IMR-90 (cell line): Measurements from ENCODE around the gene MAP4K1. TPM values are rescaled to one million over a fixed set of nuclear protein-coding genes. Genes with fewer than 3 reads are reported as not detected.

ENCODE experiments used
- ATAC-seq: fragments of 200-7000 bp; cut with Tn5 transposase; 2 replicates; pipeline ENCODE4 v1.9.1; 2020; ENCODE audit warnings: low read depth, mild to moderate bottlenecking, moderate library complexity
- BruUV-seq: library from RNA; stranded (reverse); fragments of 400-500 nt; replicated peaks from 2 replicates; lab custom pipeline; 2021; lab: Mats Ljungman, UMichigan
- CTCF ChIA-PET: fragments of 300-600 bp; formaldehyde crosslinking; extraction: SDS; loops from one replicate; lab custom pipeline; 2021; ENCODE audit warnings: antibody characterized with exemption; lab: Yijun Ruan, JAX
- POLR2A ChIA-PET: fragments of 300-600 bp; sonication (Branson Sonifier 250); formaldehyde crosslinking; loops from one replicate; lab custom pipeline; 2022; ENCODE audit warnings: antibody characterized with exemption; ENCODE audit not compliant: unreplicated experiment; lab: Charles Lee
- DNase-seq: peaks from one replicate; pipeline ENCODE4 v3.0.0; 2013
- H2AFZ ChIP-seq: replicated peaks from 2 replicates; pipeline ENCODE3; 2013; ENCODE audit warnings: low read length, mild to moderate bottlenecking; ENCODE audit not compliant: poor library complexity
- H2AK5ac ChIP-seq: 2 replicates; pipeline ENCODE4 v1.6.1; 2013; ENCODE audit warnings: low read depth, low read length, inconsistent platforms
- H2AK9ac ChIP-seq: replicated peaks from 2 replicates; pipeline ENCODE3; 2013; ENCODE audit warnings: mild to moderate bottlenecking, low read depth, low read length, moderate library complexity; ENCODE audit not compliant: poor library complexity
- H2BK120ac ChIP-seq: 2 replicates; pipeline ENCODE4 v1.6.1; 2013; ENCODE audit warnings: low read depth, low read length, inconsistent platforms
- H2BK15ac ChIP-seq: 3 replicates; pipeline ENCODE4 v1.6.1; 2013; ENCODE audit warnings: low read depth, low read length, inconsistent platforms
- H2BK20ac ChIP-seq: 2 replicates; pipeline ENCODE4 v1.6.1; 2013; ENCODE audit warnings: low read depth, mild to moderate bottlenecking, inconsistent platforms, low read length, moderate library complexity
- H2BK5ac ChIP-seq: 2 replicates; pipeline ENCODE4 v1.6.1; 2013; ENCODE audit warnings: mild to moderate bottlenecking, low read depth, low read length, inconsistent platforms; ENCODE audit not compliant: poor library complexity, severe bottlenecking
- H3K14ac ChIP-seq: replicated peaks from 2 replicates; pipeline ENCODE4 v1.6.1; 2013; ENCODE audit warnings: low read depth, low read length, inconsistent platforms
- H3K18ac ChIP-seq: 2 replicates; pipeline ENCODE4 v1.6.1; 2013; ENCODE audit warnings: low read depth, low read length, control low read depth
- H3K23ac ChIP-seq: 2 replicates; pipeline ENCODE4 v1.6.1; 2013; ENCODE audit warnings: low read depth, low read length, inconsistent platforms
- H3K27ac ChIP-seq: 2 replicates; pipeline ENCODE4 v1.5.1; 2013; ENCODE audit warnings: mild to moderate bottlenecking, control low read depth, low read length; ENCODE audit not compliant: insufficient read depth
- H3K27me3 ChIP-seq: 2 replicates; pipeline ENCODE4 v1.6.1; 2013; ENCODE audit warnings: low read length; ENCODE audit not compliant: control insufficient read depth, insufficient read depth
- H3K36me3 ChIP-seq: 2 replicates; pipeline ENCODE4 v1.6.1; 2013; ENCODE audit warnings: low read length, mixed read lengths; ENCODE audit not compliant: control insufficient read depth, insufficient read depth
- H3K4ac ChIP-seq: 2 replicates; pipeline ENCODE4 v1.6.1; 2013; ENCODE audit warnings: low read depth, low read length, inconsistent platforms
- H3K4me1 ChIP-seq: 2 replicates; pipeline ENCODE4 v1.6.1; 2013; ENCODE audit warnings: low read length, mixed read lengths; ENCODE audit not compliant: control insufficient read depth, insufficient read depth
- H3K4me2 ChIP-seq: 2 replicates; pipeline ENCODE4 v1.6.1; 2013; ENCODE audit warnings: low read depth, mild to moderate bottlenecking, control low read depth, low read length, moderate library complexity
- H3K4me3 ChIP-seq: 2 replicates; pipeline ENCODE4 v1.5.1; 2013; ENCODE audit warnings: low read depth, mild to moderate bottlenecking, control low read depth, low read length, moderate library complexity; ENCODE audit not compliant: insufficient read depth
- H3K56ac ChIP-seq: 2 replicates; pipeline ENCODE4 v1.6.1; 2013; ENCODE audit warnings: low read length, inconsistent platforms; ENCODE audit not compliant: insufficient read depth; ENCODE audit errors: extremely low read depth
- H3K79me1 ChIP-seq, 2 experiments: 2 replicates each; pipeline ENCODE4 v1.6.1; 2013; ENCODE audit warnings: low read length in 2 of 2, inconsistent platforms in 1 of 2, low read depth in 1 of 2
- H3K9ac ChIP-seq: 2 replicates; pipeline ENCODE4 v1.6.1; 2013; ENCODE audit warnings: low read depth, low read length, control low read depth
- H3K9me1 ChIP-seq: 2 replicates; pipeline ENCODE4 v1.6.1; 2013; ENCODE audit warnings: low read length, inconsistent platforms; ENCODE audit not compliant: insufficient read depth
- H3K9me3 ChIP-seq: 2 replicates; pipeline ENCODE4 v1.6.1; 2013; ENCODE audit warnings: low read length; ENCODE audit not compliant: control insufficient read depth, insufficient read depth
- H4K20me1 ChIP-seq: 2 replicates; pipeline ENCODE4 v1.6.1; 2013; ENCODE audit warnings: low read length, inconsistent platforms; ENCODE audit not compliant: insufficient read depth
- H4K5ac ChIP-seq: 2 replicates; pipeline ENCODE4 v1.6.1; 2013; ENCODE audit warnings: mild to moderate bottlenecking, low read depth, low read length, control low read depth
- H4K8ac ChIP-seq, 2 experiments: 2 replicates each; pipeline ENCODE4 v1.6.1; 2013; ENCODE audit warnings: low read depth in 2 of 2, low read length in 2 of 2, control low read depth in 1 of 2, inconsistent platforms in 1 of 2
- H4K91ac ChIP-seq: 2 replicates; pipeline ENCODE4 v1.6.1; 2013; ENCODE audit warnings: low read depth, low read length, inconsistent platforms; ENCODE audit not compliant: insufficient read depth
- BHLHE40 ChIP-seq: fragments of 150-350 bp; IDR thresholded peaks from 2 replicates; pipeline ENCODE4 v1.6.1; 2016; ENCODE audit warnings: mild to moderate bottlenecking, low read depth, low read length
- CHD1 ChIP-seq: IDR thresholded peaks from 2 replicates; pipeline ENCODE4 v1.6.1; 2012; ENCODE audit warnings: low read depth, low read length, improper control_type of control experiment
- FOS ChIP-seq: fragments of 150-350 bp; IDR thresholded peaks from 2 replicates; pipeline ENCODE4 v1.6.1; 2016; ENCODE audit warnings: low read depth, low read length
- MAFK ChIP-seq: IDR thresholded peaks from 2 replicates; pipeline ENCODE4 v1.6.1; 2012; ENCODE audit warnings: low read depth, low read length, improper control_type of control experiment
- MXI1 ChIP-seq: IDR thresholded peaks from 2 replicates; pipeline ENCODE4 v1.6.1; 2012; ENCODE audit warnings: low read depth, mild to moderate bottlenecking, low read length, moderate library complexity, borderline replicate concordance
- NFE2L2 ChIP-seq: fragments of 150-350 bp; IDR thresholded peaks from 2 replicates; pipeline ENCODE4 v1.6.1; 2016; ENCODE audit warnings: low read depth, mild to moderate bottlenecking, low read length
- RAD21 ChIP-seq: IDR thresholded peaks from 2 replicates; pipeline ENCODE4 v1.6.1; 2012; ENCODE audit warnings: low read length, improper control_type of control experiment
- RFX5 ChIP-seq: IDR thresholded peaks from 2 replicates; pipeline ENCODE4 v1.8.0; 2012; ENCODE audit warnings: low read depth, mild to moderate bottlenecking, low read length, moderate library complexity
- SMC3 ChIP-seq: fragments of 150-350 bp; IDR thresholded peaks from 2 replicates; pipeline ENCODE4 v1.6.1; 2016; ENCODE audit warnings: low read depth, mild to moderate bottlenecking, antibody characterized with exemption, low read length, moderate library complexity
- WGBS, 2 experiments: methylation state at CpG; one replicate each; pipeline versions ENCODE4 v1.1.5 to v1.1.7; 2013; ENCODE audit warnings: missing lambda C conversion rate in 2 of 2; ENCODE audit not compliant: insufficient read length in 1 of 2; ENCODE audit errors: extremely low coverage in 2 of 2; 5-methylcytosine and 5-hydroxymethylcytosine counted together
- dilution Hi-C: fragments of 300-500 bp; cut with HindIII; formaldehyde crosslinking; loops from one replicate; pipeline ENCODE4 v1.14.3; 2018; ENCODE audit warnings: low sequenced_read_pairs; ENCODE audit not compliant: unreplicated experiment
- in situ Hi-C: fragments of 300-500 bp; cut with MboI; formaldehyde crosslinking; loops from 3 replicates; pipeline ENCODE4 v1.14.3; 2019; ENCODE audit warnings: low sequenced_read_pairs, inconsistent platforms, mixed read lengths
- intact Hi-C: fragments of 100-400 bp; cut with micrococcal nuclease; formaldehyde crosslinking; loops from 2 replicates; pipeline ENCODE4 v1.10.0; 2022
- polyA plus RNA-seq, 3 experiments: library from polyadenylated mRNA; depleted of rRNA; stranded (reverse); fragments of >200 nt; gene quantifications; 2 replicates each; pipeline ENCODE4 v1.2.3, GENCODE V29; 2012; ENCODE audit warnings: low replicate concordance in 1 of 3
- total RNA-seq: library from RNA; depleted of rRNA; stranded (reverse); fragments of >200 nt; gene quantifications from 2 replicates; pipeline ENCODE4 v1.2.3, GENCODE V29; 2012
- TF ChIP-seq, protein P1 (sequence below): fragments of 150-350 bp; IDR thresholded peaks from 2 replicates; pipeline ENCODE4 v1.6.1; 2017; ENCODE audit warnings: mild to moderate bottlenecking, antibody characterized with exemption, low read length, low read depth
- TF ChIP-seq, protein P2 (sequence below): fragments of 150-350 bp; IDR thresholded peaks from 2 replicates; pipeline ENCODE4 v1.6.1; 2016; ENCODE audit warnings: low read depth, mild to moderate bottlenecking, low read length, moderate library complexity, borderline replicate concordance
- TF ChIP-seq, protein P3 (sequence below): conservative IDR thresholded peaks from 2 replicates; pipeline ENCODE4 v1.5.1; 2012; ENCODE audit warnings: mild to moderate bottlenecking, low read depth, low read length, improper control_type of control experiment

MAP4K1 gene
- total and polyA plus RNA-seq, 2 of the 4 experiments (the other 2 are of a cell fraction), result 0.22 TPM; not detected in 1

DNA sequence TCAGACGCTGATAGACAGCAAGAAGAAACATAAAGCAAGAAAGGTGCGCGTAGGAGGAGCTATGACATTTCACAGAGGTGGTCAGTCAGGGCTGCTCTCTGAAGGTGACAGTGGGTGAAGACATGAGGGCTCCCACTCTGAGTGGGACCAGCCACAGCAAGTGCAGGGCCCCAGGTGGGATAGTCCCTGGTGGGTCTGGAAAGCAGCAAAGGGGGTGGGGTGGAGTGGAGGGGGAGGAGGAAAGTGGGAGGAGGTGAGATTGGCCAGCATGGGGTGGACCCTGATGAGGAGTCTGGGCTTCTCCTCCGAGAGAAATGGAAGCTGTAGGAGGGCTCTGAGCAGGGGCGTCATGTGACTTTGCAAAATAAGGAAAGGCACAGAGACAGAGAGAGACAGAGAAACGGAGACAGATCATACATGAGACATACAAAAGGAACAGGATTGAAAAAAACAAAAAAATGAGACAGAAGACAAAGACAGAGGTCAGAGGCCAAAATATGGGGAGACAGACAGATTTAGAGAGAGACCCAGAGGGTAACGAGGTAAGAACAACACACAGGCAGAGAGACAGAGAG lies 2.7 kb downstream of the MAP4K1 start:
- no peak overlapping the region for H2AK5ac ChIP-seq
- dilution Hi-C loops, result no loop called here
- H3K56ac ChIP-seq, result no peak overlapping the region
- in situ Hi-C loops, result no loop called here
- no peak for ATAC-seq
- no peak overlapping the region for H3K4ac ChIP-seq
- no peaks in the 10 kb centered on the region for H3K36me3 ChIP-seq
- no peak overlapping the region for H2AK9ac ChIP-seq
- ChIA-PET POLR2A (no interaction called here), CTCF (no interaction called here)
- H3K23ac ChIP-seq, result no peak overlapping the region
- H4K8ac ChIP-seq, result no peak overlapping the region
- no peak overlapping the region for H3K18ac ChIP-seq
- no peak overlapping the region for H2AFZ ChIP-seq
- no TSS peak for BruUV-seq
- H3K79me1 ChIP-seq, result peaks cover 9 to 16% of the 10 kb centered on the region in 2 experiments; a peak in 3 of 4 replicates
- intact Hi-C loops, result no loop called here
- no peak overlapping the region for H2BK120ac ChIP-seq
- peaks cover 4% of the 10 kb centered on the region for H3K9me1 ChIP-seq
- DNase-seq, result no peak
- H4K5ac ChIP-seq, result no peak overlapping the region
- no peak for TF ChIP-seq CHD1
- no peak for TF ChIP-seq SMC3
- TF ChIP-seq NFE2L2, result no peak
- TF ChIP-seq BHLHE40, result no peak
- TF ChIP-seq RFX5, result no peak
- TF ChIP-seq MXI1, result no peak
- no peak for TF ChIP-seq FOS
- no peak for TF ChIP-seq MAFK
- TF ChIP-seq, protein P1, sequence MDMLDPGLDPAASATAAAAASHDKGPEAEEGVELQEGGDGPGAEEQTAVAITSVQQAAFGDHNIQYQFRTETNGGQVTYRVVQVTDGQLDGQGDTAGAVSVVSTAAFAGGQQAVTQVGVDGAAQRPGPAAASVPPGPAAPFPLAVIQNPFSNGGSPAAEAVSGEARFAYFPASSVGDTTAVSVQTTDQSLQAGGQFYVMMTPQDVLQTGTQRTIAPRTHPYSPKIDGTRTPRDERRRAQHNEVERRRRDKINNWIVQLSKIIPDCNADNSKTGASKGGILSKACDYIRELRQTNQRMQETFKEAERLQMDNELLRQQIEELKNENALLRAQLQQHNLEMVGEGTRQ, result no peak
- no peak for TF ChIP-seq RAD21
- TF ChIP-seq, protein P2, sequence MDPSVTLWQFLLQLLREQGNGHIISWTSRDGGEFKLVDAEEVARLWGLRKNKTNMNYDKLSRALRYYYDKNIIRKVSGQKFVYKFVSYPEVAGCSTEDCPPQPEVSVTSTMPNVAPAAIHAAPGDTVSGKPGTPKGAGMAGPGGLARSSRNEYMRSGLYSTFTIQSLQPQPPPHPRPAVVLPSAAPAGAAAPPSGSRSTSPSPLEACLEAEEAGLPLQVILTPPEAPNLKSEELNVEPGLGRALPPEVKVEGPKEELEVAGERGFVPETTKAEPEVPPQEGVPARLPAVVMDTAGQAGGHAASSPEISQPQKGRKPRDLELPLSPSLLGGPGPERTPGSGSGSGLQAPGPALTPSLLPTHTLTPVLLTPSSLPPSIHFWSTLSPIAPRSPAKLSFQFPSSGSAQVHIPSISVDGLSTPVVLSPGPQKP, result no peak
- TF ChIP-seq, protein P3, sequence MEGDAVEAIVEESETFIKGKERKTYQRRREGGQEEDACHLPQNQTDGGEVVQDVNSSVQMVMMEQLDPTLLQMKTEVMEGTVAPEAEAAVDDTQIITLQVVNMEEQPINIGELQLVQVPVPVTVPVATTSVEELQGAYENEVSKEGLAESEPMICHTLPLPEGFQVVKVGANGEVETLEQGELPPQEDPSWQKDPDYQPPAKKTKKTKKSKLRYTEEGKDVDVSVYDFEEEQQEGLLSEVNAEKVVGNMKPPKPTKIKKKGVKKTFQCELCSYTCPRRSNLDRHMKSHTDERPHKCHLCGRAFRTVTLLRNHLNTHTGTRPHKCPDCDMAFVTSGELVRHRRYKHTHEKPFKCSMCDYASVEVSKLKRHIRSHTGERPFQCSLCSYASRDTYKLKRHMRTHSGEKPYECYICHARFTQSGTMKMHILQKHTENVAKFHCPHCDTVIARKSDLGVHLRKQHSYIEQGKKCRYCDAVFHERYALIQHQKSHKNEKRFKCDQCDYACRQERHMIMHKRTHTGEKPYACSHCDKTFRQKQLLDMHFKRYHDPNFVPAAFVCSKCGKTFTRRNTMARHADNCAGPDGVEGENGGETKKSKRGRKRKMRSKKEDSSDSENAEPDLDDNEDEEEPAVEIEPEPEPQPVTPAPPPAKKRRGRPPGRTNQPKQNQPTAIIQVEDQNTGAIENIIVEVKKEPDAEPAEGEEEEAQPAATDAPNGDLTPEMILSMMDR, result no peak
- H3K4me1 ChIP-seq, result peaks cover 6% of the 10 kb centered on the region; the same call in 1 of the 2 replicates
- WGBS, 2 experiments, result 43% methylated on average over 3 of the region's 7 CpGs; no CpG with 5 or more reads in 1 of the 2 experiments
- no peak overlapping the region for H2BK15ac ChIP-seq
- no peaks in the 10 kb centered on the region; the same call in 1 of the 2 replicates for H3K27me3 ChIP-seq
- no peak overlapping the region for H3K9ac ChIP-seq
- H3K27ac ChIP-seq, result no peak overlapping the region
- H3K4me2 ChIP-seq, result no peak overlapping the region
- H4K20me1 ChIP-seq, result peaks cover 6% of the 10 kb centered on the region; the same call in 1 of the 2 replicates
- H2BK20ac ChIP-seq, result no peak overlapping the region
- no peak overlapping the region for H4K91ac ChIP-seq
- H2BK5ac ChIP-seq, result no peak overlapping the region
- H3K4me3 ChIP-seq, result no peak overlapping the region
- H3K9me3 ChIP-seq, result no peaks in the 10 kb centered on the region
- H3K14ac ChIP-seq, result no peak overlapping the region
